Measurements from ENCODE around the gene CHRDL1. TPM values are rescaled to one million over a fixed set of nuclear protein-coding genes. Genes with fewer than 3 reads are reported as not detected.

Gene CHRDL1
- total RNA-seq, 2 experiments from 2014 or later, result not detected

GRCh38 chrX:110646386-110646785 lies 149.2 kb downstream of the CHRDL1 start:
- H3K27ac ChIP-seq (ENCODE audit: low read depth in 1 of 2, low read length in 2 of 2), result no peak overlapping the region
- Mint-ChIP-seq H3K4me3 (no peak overlapping the region), H3K27me3 (no peaks in the 10 kb centered on the region), H3K36me3 (ENCODE audit: low read depth) (no peaks in the 10 kb centered on the region), H3K9me3 (no peaks in the 10 kb centered on the region), H3K4me1 (ENCODE audit: low read depth) (no peaks in the 10 kb centered on the region), H3K27ac (no peak overlapping the region)
- H3K27me3 ChIP-seq (ENCODE audit: control insufficient read depth in 1 of 2, insufficient read depth in 2 of 2, low read length in 2 of 2), result peaks cover 0 to 4% of the 10 kb centered on the region in 2 experiments
- no peaks in the 10 kb centered on the region for H3K36me3 ChIP-seq (ENCODE audit: insufficient read depth, low read length)
- no peak overlapping the region for H3K4me3 ChIP-seq (ENCODE audit: low read length)
- intact Hi-C loops (cut with DNase I, micrococcal nuclease), result no loop called here
- TF ChIP-seq, protein P1, sequence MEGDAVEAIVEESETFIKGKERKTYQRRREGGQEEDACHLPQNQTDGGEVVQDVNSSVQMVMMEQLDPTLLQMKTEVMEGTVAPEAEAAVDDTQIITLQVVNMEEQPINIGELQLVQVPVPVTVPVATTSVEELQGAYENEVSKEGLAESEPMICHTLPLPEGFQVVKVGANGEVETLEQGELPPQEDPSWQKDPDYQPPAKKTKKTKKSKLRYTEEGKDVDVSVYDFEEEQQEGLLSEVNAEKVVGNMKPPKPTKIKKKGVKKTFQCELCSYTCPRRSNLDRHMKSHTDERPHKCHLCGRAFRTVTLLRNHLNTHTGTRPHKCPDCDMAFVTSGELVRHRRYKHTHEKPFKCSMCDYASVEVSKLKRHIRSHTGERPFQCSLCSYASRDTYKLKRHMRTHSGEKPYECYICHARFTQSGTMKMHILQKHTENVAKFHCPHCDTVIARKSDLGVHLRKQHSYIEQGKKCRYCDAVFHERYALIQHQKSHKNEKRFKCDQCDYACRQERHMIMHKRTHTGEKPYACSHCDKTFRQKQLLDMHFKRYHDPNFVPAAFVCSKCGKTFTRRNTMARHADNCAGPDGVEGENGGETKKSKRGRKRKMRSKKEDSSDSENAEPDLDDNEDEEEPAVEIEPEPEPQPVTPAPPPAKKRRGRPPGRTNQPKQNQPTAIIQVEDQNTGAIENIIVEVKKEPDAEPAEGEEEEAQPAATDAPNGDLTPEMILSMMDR (IDR thresholded peaks at IDR 0.05), result no peak
- H3K4me1 ChIP-seq (ENCODE audit: insufficient read depth, low read length), result no peaks in the 10 kb centered on the region
- ATAC-seq (ENCODE audit: poor library complexity) (no peak), DNase-seq (no peak)
- ChIA-PET CTCF (no interaction called here), POLR2A (no interaction called here)
- H3K9me3 ChIP-seq (ENCODE audit: control insufficient read depth in 1 of 2, insufficient read depth in 1 of 2, low read length in 2 of 2), result no peaks in the 10 kb centered on the region

Measured in CD4-positive, alpha-beta T cell (primary cell).